Sigmoid colon (tissue), 7 donors: ENCODE data around the gene CNTN5. TPM values are rescaled to one million over a fixed set of nuclear protein-coding genes. Genes with fewer than 3 reads are reported as not detected.
"Not testable (repeated sequence)": the region's sequence is repeated elsewhere in the genome, so short reads cannot be mapped to it uniquely, and the experiment has no call there.

ENCODE experiments used
- DNase-seq: peaks from one replicate; pipeline ENCODE4 v3.0.0-alpha.2; 2019
- H3K27ac ChIP-seq, 4 donors: fragments of 200-600 bp; sonication (generic); one replicate each; pipeline ENCODE4 v1.5.1; 2016 to 2019; ENCODE audit warnings: mild to moderate bottlenecking in 1 of 4
- H3K27me3 ChIP-seq, 3 donors: fragments of 200-600 bp; sonication (generic); one replicate each; pipeline ENCODE4 v1.5.1; 2019; ENCODE audit warnings: mild to moderate bottlenecking in 1 of 3
- H3K36me3 ChIP-seq, 4 donors: fragments of 200-600 bp; sonication (generic); one replicate each; pipeline ENCODE4 v1.5.1; 2016 to 2019
- H3K4me1 ChIP-seq, 4 donors: fragments of 200-600 bp; sonication (generic); one replicate each; pipeline ENCODE4 v1.5.1; 2017 to 2019
- H3K4me3 ChIP-seq, 4 donors: fragments of 200-600 bp; sonication (generic); one replicate each; pipeline ENCODE4 v1.5.1; 2017 to 2019; ENCODE audit warnings: mild to moderate bottlenecking in 2 of 4, moderate library complexity in 1 of 4
- H3K9me3 ChIP-seq, 4 donors: fragments of 200-600 bp in 3 of 4; sonication (generic) in 3 of 4; one replicate each; pipeline versions ENCODE4 v1.5.1 to v1.6.1; 2013 to 2019
- EP300 ChIP-seq, 4 donors: sonication (generic); formaldehyde crosslinking; IDR thresholded peaks; one replicate each; pipeline ENCODE4 v1.6.1; 2017; ENCODE audit warnings: antibody characterized with exemption in 4 of 4
- POLR2A ChIP-seq, 2 donors: fragments of 450-650 bp; IDR thresholded peaks; one replicate each; pipeline ENCODE4 v1.6.1; 2016; ENCODE audit warnings: antibody characterized with exemption in 2 of 2, mild to moderate bottlenecking in 2 of 2, moderate library complexity in 2 of 2
- POLR2AphosphoS5 ChIP-seq, 4 donors: sonication (generic); formaldehyde crosslinking; IDR thresholded peaks; one replicate each; pipeline ENCODE4 v1.6.1; 2017; ENCODE audit warnings: antibody characterized with exemption in 4 of 4
- WGBS, 2 donors: extraction: QIAGEN DNeasy Blood & Tissue Kit; methylation state at CpG; one replicate each; pipeline ENCODE4 v1.1.7; 2013; 5-methylcytosine and 5-hydroxymethylcytosine counted together
- intact Hi-C: fragments of 100-400 bp; cut with DNase I; formaldehyde crosslinking; loops from one replicate; pipeline ENCODE4 v1.15.1; 2023
- polyA plus RNA-seq, 3 donors: library from polyadenylated mRNA; stranded (reverse); fragments of 200-250 nt; gene quantifications; one replicate each; pipeline ENCODE4 v1.2.3, GENCODE V29; 2013
- total RNA-seq, 4 donors: library from RNA; depleted of rRNA; stranded (reverse); fragments of >200 nt; gene quantifications; one replicate each; pipeline ENCODE4 v1.1.0, GENCODE V29; 2016
- TF ChIP-seq, protein P1 (sequence below), 4 experiments: fragments of 450-650 bp in 3 of 4; fragments of 200-600 bp in 1 of 4; IDR thresholded peaks; one replicate each; pipeline ENCODE4 v1.5.1; 2016 to 2019; ENCODE audit warnings: antibody characterized with exemption in 4 of 4, mild to moderate bottlenecking in 3 of 4, moderate library complexity in 2 of 4
- donor health status: healthy with polysubstance abuse.
- donor health status: Bipolar disorder and iron deficiency.
- donor health status: healthy.

Gene CNTN5
- total and polyA plus RNA-seq, 7 donors: 0.13 to 0.36 (median 0.16) TPM; not detected in 2

DNA sequence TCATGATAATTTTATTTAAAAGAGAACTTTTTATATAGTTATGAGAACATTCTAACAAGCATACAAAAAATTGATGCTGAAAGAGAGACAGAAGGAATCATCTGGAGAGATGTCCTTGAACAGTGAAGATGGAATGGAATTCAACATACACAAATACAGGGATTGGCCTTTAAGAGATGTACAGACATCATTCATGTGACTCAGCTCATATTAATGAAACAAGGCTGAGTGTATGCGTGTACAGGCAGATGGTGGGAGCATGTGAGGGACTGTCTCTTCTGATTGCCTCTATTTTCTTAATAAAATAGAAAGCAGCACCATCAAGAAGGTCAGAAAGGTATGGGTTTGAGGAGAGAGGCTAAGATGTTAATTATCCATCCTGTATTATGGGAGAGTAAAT lies 793.3 kb downstream of the CNTN5 start:
- H3K27ac ChIP-seq: no peak overlapping the region
- intact Hi-C loops: no loop called here
- DNase-seq: no peak
- H3K27me3 ChIP-seq: no peaks in the 10 kb centered on the region
- no peaks in the 10 kb centered on the region for H3K4me1 ChIP-seq
- H3K9me3 ChIP-seq: peaks cover 0 to 4% (median 0%) of the 10 kb centered on the region in 4 donors
- 84 to 88% methylated on average over 1 of the region's 1 CpG for WGBS, 2 donors
- H3K4me3 ChIP-seq: no peak overlapping the region
- H3K36me3 ChIP-seq: no peaks in the 10 kb centered on the region
- TF ChIP-seq POLR2A (IDR thresholded peaks at IDR 0.05) (no peak), EP300 (IDR thresholded peaks at IDR 0.05) (no peak), POLR2AphosphoS5 (IDR thresholded peaks at IDR 0.05) (no peak)
- TF ChIP-seq, protein P1, sequence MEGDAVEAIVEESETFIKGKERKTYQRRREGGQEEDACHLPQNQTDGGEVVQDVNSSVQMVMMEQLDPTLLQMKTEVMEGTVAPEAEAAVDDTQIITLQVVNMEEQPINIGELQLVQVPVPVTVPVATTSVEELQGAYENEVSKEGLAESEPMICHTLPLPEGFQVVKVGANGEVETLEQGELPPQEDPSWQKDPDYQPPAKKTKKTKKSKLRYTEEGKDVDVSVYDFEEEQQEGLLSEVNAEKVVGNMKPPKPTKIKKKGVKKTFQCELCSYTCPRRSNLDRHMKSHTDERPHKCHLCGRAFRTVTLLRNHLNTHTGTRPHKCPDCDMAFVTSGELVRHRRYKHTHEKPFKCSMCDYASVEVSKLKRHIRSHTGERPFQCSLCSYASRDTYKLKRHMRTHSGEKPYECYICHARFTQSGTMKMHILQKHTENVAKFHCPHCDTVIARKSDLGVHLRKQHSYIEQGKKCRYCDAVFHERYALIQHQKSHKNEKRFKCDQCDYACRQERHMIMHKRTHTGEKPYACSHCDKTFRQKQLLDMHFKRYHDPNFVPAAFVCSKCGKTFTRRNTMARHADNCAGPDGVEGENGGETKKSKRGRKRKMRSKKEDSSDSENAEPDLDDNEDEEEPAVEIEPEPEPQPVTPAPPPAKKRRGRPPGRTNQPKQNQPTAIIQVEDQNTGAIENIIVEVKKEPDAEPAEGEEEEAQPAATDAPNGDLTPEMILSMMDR (IDR thresholded peaks at IDR 0.05): no peak

DNA sequence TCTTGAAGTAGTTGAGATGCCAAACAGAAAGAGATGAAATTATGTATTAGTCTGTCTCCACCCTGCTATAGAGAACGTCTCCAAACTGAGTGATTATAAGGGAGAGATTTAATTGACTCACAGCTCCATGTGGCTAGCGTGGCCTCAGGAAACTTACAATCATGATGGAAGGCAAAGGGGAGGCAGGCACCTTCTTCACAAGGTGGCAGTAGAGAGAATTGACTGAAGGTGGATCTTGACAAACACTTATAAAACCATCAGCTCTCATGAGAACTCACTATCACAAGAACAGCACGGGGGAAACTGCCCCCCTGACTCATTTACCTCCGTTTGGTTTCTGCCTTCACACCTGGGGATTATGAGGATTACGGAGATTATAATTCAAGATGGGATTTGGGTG lies 794.0 kb downstream of the CNTN5 start:
- Histone ChIP-seq H3K4me1 (no peaks in the 10 kb centered on the region), H3K27ac (no peak overlapping the region), H3K27me3 (no peaks in the 10 kb centered on the region), H3K9me3 (peaks cover 0 to 4% (median 0%) of the 10 kb centered on the region in 4 donors), H3K4me3 (no peak overlapping the region), H3K36me3 (no peaks in the 10 kb centered on the region)
- 57 to 71% methylated on average over 5 of the region's 5 CpGs for WGBS, 2 donors
- TF ChIP-seq POLR2A (IDR thresholded peaks at IDR 0.05): no peak
- no peak for TF ChIP-seq POLR2AphosphoS5 (IDR thresholded peaks at IDR 0.05)
- TF ChIP-seq, protein P1 (IDR thresholded peaks at IDR 0.05): no peak
- no peak for TF ChIP-seq EP300 (IDR thresholded peaks at IDR 0.05)
- DNase-seq: no peak
- intact Hi-C loops: no loop called here

DNA sequence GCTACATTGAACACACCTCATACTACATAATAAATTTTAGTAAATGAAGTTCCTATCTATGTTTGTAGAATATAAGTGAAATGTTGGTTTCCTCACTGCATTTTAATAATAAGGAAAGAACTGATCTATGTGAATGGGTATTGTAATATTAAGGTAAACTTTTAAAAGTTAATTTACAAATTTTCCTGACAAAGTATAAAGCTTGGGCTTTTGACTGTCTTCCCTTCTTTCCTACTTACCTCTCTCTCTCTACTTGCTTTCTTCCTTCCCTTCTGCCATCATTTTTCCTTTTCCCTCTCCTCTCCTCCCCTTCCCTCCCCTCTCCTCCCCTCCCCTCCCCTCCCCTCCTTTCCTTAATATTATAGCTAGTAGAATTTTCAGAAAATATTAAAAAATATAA lies 798.2 kb downstream of the CNTN5 start:
- TF ChIP-seq, protein P1 (IDR thresholded peaks at IDR 0.05): no peak
- TF ChIP-seq POLR2AphosphoS5 (IDR thresholded peaks at IDR 0.05) (no peak), POLR2A (IDR thresholded peaks at IDR 0.05) (no peak), EP300 (IDR thresholded peaks at IDR 0.05) (no peak)
- Histone ChIP-seq H3K27me3 (no peaks in the 10 kb centered on the region), H3K9me3 (peaks cover 0 to 4% (median 0%) of the 10 kb centered on the region in 4 donors), H3K4me3 (no peak overlapping the region), H3K36me3 (no peaks in the 10 kb centered on the region), H3K4me1 (no peaks in the 10 kb centered on the region), H3K27ac (no peak overlapping the region)
- DNase-seq: no peak
- intact Hi-C loops: no loop called here

DNA sequence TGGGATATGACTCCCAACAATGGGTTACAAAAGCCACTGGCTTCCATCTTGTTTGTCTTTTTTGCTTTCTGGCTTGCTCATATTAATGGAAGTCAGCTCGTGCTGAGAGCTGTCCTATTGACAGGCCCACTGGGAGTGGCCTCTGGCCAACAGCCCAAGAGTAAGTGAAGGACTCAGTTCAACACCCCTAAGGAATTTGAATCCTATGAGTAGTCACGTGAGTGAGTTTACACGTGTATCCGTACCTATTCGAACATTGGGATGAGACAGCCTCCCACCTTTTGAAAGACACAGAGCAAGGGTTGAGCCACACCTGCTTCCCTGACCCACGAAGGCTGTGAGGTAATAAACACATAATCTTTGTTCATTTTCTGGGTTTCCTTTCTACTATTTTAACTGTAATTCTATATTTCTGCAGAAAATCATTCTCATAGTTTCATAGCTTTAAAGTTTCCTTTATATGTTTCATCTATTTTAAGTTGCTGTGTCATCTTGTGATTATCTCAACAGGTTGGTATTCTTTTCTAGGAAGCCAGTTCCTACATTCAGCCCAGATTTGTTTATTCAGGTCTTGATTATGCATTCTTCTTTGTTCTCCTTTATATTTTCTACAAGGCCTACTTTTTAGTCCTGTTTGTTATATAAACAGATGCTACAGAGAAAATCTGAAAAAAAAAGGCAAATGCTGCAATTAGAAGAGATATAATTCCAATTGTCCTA lies 802.3 kb downstream of the CNTN5 start:
- DNase-seq: no peak
- H3K27me3 ChIP-seq: no peaks in the 10 kb centered on the region
- H3K4me3 ChIP-seq: no peak overlapping the region
- WGBS, 2 donors: 60 to 74% methylated on average over 6 of the region's 6 CpGs
- H3K36me3 ChIP-seq: no peaks in the 10 kb centered on the region
- H3K9me3 ChIP-seq: no peaks in the 10 kb centered on the region
- no peaks in the 10 kb centered on the region for H3K4me1 ChIP-seq
- intact Hi-C loops: no loop called here
- TF ChIP-seq POLR2A (IDR thresholded peaks at IDR 0.05) (no peak), EP300 (IDR thresholded peaks at IDR 0.05) (no peak), POLR2AphosphoS5 (IDR thresholded peaks at IDR 0.05) (no peak)
- TF ChIP-seq, protein P1 (IDR thresholded peaks at IDR 0.05): no peak
- no peak overlapping the region for H3K27ac ChIP-seq

DNA sequence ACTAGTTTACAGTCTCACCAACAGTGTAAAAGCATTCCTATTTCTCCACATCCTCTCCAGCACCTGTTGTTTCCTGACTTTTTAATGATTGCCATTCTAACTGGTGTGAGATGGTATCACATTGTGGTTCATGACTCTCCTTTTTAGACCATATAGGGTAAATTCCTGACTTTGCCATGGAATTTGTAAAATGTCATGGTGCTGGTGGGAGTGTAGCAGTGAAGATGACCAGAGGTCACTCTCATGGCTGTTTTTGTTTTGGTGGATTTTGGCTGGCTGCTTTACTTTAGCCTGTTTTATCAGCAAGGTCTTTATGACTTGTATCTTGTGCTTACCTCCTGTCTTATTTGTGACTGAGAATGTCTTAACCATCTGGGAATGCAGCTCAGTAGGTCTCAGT lies 816.0 kb downstream of the CNTN5 start:
- H3K27me3 ChIP-seq, H3K36me3 ChIP-seq, H3K27ac ChIP-seq, H3K4me1 ChIP-seq, DNase-seq, H3K9me3 ChIP-seq, H3K4me3 ChIP-seq, intact Hi-C loops: not testable (repeated sequence)
